Fibroblast of the aortic adventitia (primary cell): ENCODE measurements around the gene NAA50. TPM values are rescaled to one million over a fixed set of nuclear protein-coding genes. Genes with fewer than 3 reads are reported as not detected.

Source experiments
- DNase-seq: peaks from one replicate; pipeline ENCODE4 v3.0.0-alpha.2; 2010; ENCODE audit warnings: low read depth
- H3K4me3 ChIP-seq: 2 replicates; pipeline ENCODE4 v1.5.1; 2011; ENCODE audit warnings: low read depth, mild to moderate bottlenecking, control low read depth, low read length, moderate library complexity
- CTCF ChIP-seq: IDR thresholded peaks from 2 replicates; pipeline ENCODE4 v1.5.1; 2011; ENCODE audit warnings: mild to moderate bottlenecking, low read length, control low read depth, inconsistent platforms; ENCODE audit not compliant: insufficient read depth
- total RNA-seq: library from RNA; depleted of rRNA; stranded (reverse); fragments of >200 nt; gene quantifications from 2 replicates; pipeline ENCODE4 v1.2.3, GENCODE V29; 2012; ENCODE audit warnings: low replicate concordance

NAA50 gene
- total RNA-seq, 1 donor = 242 TPM

DNA sequence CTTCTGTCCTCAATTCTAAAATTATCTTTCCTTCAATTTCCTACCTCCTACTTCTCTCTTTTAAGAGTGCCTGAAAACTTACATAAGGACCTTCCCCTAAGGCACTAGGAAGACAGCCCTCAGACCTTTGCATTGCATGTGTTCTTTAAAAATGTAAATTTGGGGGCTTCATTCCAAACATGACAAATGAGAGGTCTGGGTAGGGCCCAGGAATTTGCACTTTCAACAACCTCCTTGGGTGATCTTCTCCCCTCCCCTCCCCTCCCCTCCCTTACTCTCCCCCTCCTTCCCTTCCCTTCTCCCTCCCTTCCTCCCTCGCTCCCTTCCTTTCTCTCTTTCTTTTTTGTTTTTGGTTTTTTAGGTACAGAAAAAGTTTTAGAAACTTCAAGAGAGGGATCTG, 68.3 kb downstream of the NAA50 start:
- no peak for TF ChIP-seq CTCF
- no peak for DNase-seq
- no peak overlapping the region for H3K4me3 ChIP-seq

- DNase-seq = no peak
- no peak for TF ChIP-seq CTCF
- no peak overlapping the region for H3K4me3 ChIP-seq
These were observed 69.8 kb downstream of the NAA50 start for GRCh38 chr3:113676261-113676660.

GRCh38 chr3:113673593-113673992, 72.5 kb downstream of the NAA50 start:
- DNase-seq = no peak
- TF ChIP-seq CTCF = no peak
- no peak overlapping the region for H3K4me3 ChIP-seq

DNA sequence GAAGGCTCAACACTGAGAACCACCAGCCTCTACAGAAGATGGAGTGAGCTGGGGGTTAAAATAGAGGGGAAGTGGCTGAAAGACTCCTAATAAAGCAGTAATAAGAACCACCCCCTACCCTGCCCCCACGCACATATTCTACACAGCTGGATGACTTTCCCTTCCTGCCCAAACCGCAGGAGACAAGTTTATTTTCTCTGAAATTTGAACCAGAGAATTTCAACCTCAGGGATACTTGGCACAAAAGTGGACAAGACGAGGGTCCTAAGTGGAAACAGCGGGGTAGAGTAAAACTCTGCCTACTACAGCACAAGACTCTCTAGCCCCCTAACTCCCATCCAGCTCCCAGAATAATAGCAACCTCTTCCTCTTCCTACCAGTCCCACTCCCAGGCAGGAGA, 78.0 kb downstream of the NAA50 start:
- H3K4me3 ChIP-seq = no peak overlapping the region
- DNase-seq = peak; percentile 3
- TF ChIP-seq CTCF = no peak

Other genes with a start within 250 kb of the NAA50 start
- 16.7 and 25.9 TPM in 2 replicates for gene SPICE1, start 231.1 kb downstream of the NAA50 start, total RNA-seq
- not detected in 2 replicates for gene SIDT1, start 213.7 kb downstream of the NAA50 start, total RNA-seq
- 4.5 and 12.9 TPM in 2 replicates for gene USF3, start 49.6 kb downstream of the NAA50 start, total RNA-seq
- gene ATP6V1A, start 786 bp upstream of the NAA50 start, total RNA-seq = 63.5 and 81.0 TPM in 2 replicates
- gene GRAMD1C, start 92.5 kb upstream of the NAA50 start, total RNA-seq = 9.2 and 12.1 TPM in 2 replicates
- 3.3 and 7.0 TPM in 2 replicates for gene ZDHHC23, start 201.8 kb upstream of the NAA50 start, total RNA-seq